Measurements from ENCODE around the gene PRKCH.

GRCh38 chr14:61438497-61438859, 117.1 kb downstream of the PRKCH start:
- TF ChIP-seq POLR2AphosphoS5 (IDR thresholded peaks at IDR 0.05; ENCODE audit: low read depth) (no peak), CTCF (IDR thresholded peaks at IDR 0.05; ENCODE audit: insufficient read depth, low read length) (no peak), GABPA (IDR thresholded peaks at IDR 0.05; ENCODE audit: low read depth) (no peak)
- TF ChIP-seq, protein P1, sequence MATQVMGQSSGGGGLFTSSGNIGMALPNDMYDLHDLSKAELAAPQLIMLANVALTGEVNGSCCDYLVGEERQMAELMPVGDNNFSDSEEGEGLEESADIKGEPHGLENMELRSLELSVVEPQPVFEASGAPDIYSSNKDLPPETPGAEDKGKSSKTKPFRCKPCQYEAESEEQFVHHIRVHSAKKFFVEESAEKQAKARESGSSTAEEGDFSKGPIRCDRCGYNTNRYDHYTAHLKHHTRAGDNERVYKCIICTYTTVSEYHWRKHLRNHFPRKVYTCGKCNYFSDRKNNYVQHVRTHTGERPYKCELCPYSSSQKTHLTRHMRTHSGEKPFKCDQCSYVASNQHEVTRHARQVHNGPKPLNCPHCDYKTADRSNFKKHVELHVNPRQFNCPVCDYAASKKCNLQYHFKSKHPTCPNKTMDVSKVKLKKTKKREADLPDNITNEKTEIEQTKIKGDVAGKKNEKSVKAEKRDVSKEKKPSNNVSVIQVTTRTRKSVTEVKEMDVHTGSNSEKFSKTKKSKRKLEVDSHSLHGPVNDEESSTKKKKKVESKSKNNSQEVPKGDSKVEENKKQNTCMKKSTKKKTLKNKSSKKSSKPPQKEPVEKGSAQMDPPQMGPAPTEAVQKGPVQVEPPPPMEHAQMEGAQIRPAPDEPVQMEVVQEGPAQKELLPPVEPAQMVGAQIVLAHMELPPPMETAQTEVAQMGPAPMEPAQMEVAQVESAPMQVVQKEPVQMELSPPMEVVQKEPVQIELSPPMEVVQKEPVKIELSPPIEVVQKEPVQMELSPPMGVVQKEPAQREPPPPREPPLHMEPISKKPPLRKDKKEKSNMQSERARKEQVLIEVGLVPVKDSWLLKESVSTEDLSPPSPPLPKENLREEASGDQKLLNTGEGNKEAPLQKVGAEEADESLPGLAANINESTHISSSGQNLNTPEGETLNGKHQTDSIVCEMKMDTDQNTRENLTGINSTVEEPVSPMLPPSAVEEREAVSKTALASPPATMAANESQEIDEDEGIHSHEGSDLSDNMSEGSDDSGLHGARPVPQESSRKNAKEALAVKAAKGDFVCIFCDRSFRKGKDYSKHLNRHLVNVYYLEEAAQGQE (IDR thresholded peaks at IDR 0.05; ENCODE audit: insufficient replicate concordance, low read depth) = no peak
